H9 (cell line): ENCODE measurements around the gene MAGEA11. TPM values are rescaled to one million over a fixed set of nuclear protein-coding genes. Genes with fewer than 3 reads are reported as not detected.

ENCODE experiments used
- DNase-seq: peaks from one replicate; pipeline ENCODE4 v3.0.0-alpha.2; 2017
- H2AFZ ChIP-seq: one replicate; pipeline ENCODE4 v1.6.1; 2013; ENCODE audit warnings: mild to moderate bottlenecking, low read length, control low read depth, moderate library complexity
- H2AK5ac ChIP-seq: 2 replicates; pipeline ENCODE4 v1.6.1; 2013; ENCODE audit warnings: low read length, control low read depth, mixed read lengths; ENCODE audit not compliant: insufficient read length
- H2BK120ac ChIP-seq: one replicate; pipeline ENCODE4 v1.6.1; 2013; ENCODE audit warnings: low read depth, mild to moderate bottlenecking, low read length, control low read depth, inconsistent platforms; ENCODE audit not compliant: poor library complexity, severe bottlenecking
- H2BK12ac ChIP-seq: 2 replicates; pipeline ENCODE4 v1.6.1; 2013; ENCODE audit warnings: low read length, control low read depth, mixed read lengths, low read depth; ENCODE audit not compliant: insufficient read length
- H2BK15ac ChIP-seq: 2 replicates; pipeline ENCODE4 v1.6.1; 2013; ENCODE audit warnings: low read depth, low read length, control low read depth
- H2BK20ac ChIP-seq: one replicate; pipeline ENCODE4 v1.6.1; 2013; ENCODE audit warnings: low read depth, mild to moderate bottlenecking, low read length, control low read depth, inconsistent platforms; ENCODE audit not compliant: poor library complexity, severe bottlenecking
- H2BK5ac ChIP-seq: 2 replicates; pipeline ENCODE4 v1.6.1; 2013; ENCODE audit warnings: low read length, control low read depth, mixed read lengths; ENCODE audit not compliant: insufficient read length
- H3K14ac ChIP-seq: 2 replicates; pipeline ENCODE4 v1.6.1; 2013; ENCODE audit warnings: low read length, control low read depth; ENCODE audit not compliant: insufficient read depth
- H3K18ac ChIP-seq: 2 replicates; pipeline ENCODE4 v1.6.1; 2013; ENCODE audit warnings: low read depth, mild to moderate bottlenecking, mixed read lengths, low read length, control low read depth; ENCODE audit not compliant: insufficient read length
- H3K23ac ChIP-seq: 2 replicates; pipeline ENCODE4 v1.6.1; 2013; ENCODE audit warnings: low read length, control low read depth, mixed read lengths, low read depth; ENCODE audit not compliant: insufficient read length
- H3K23me2 ChIP-seq: 2 replicates; pipeline ENCODE4 v1.6.1; 2013; ENCODE audit warnings: low read depth, mild to moderate bottlenecking, mixed read lengths, low read length, control low read depth; ENCODE audit not compliant: insufficient read length, poor library complexity, severe bottlenecking
- H3K27ac ChIP-seq: 2 replicates; pipeline ENCODE4 v1.5.1; 2013; ENCODE audit warnings: low read length, control low read depth, mixed read lengths, low read depth; ENCODE audit not compliant: insufficient read length
- H3K27me3 ChIP-seq: 2 replicates; pipeline ENCODE4 v1.6.1; 2013; ENCODE audit warnings: low read length, control low read depth, inconsistent platforms; ENCODE audit not compliant: insufficient read depth
- H3K4ac ChIP-seq: 2 replicates; pipeline ENCODE4 v1.6.1; 2013; ENCODE audit warnings: low read depth, mild to moderate bottlenecking, control low read depth, inconsistent platforms, low read length, moderate library complexity
- H3K4me1 ChIP-seq: 2 replicates; pipeline ENCODE4 v1.6.1; 2013; ENCODE audit warnings: low read length, control low read depth, inconsistent platforms; ENCODE audit not compliant: insufficient read depth
- H3K4me2 ChIP-seq: 2 replicates; pipeline ENCODE4 v1.6.1; 2013; ENCODE audit warnings: low read length, control low read depth, mixed read lengths; ENCODE audit not compliant: insufficient read length, insufficient read depth
- H3K56ac ChIP-seq: 2 replicates; pipeline ENCODE4 v1.6.1; 2013; ENCODE audit warnings: low read depth, mild to moderate bottlenecking, mixed read lengths, low read length, control low read depth; ENCODE audit not compliant: insufficient read length
- H3K79me1 ChIP-seq: 2 replicates; pipeline ENCODE4 v1.6.1; 2013; ENCODE audit warnings: low read depth, mild to moderate bottlenecking, moderate library complexity, low read length, control low read depth, inconsistent platforms; ENCODE audit not compliant: insufficient read depth, poor library complexity, severe bottlenecking
- H3K79me2 ChIP-seq: 2 replicates; pipeline ENCODE4 v1.6.1; 2013; ENCODE audit warnings: low read length, control low read depth, inconsistent platforms; ENCODE audit not compliant: insufficient read depth
- H3K9ac ChIP-seq: 2 replicates; pipeline ENCODE4 v1.6.1; 2013; ENCODE audit warnings: low read length, control low read depth, mixed read lengths; ENCODE audit not compliant: insufficient read length; ENCODE audit errors: extremely low read depth
- H3K9me3 ChIP-seq: one replicate; pipeline ENCODE4 v1.6.1; 2013; ENCODE audit warnings: low read depth, low read length, inconsistent platforms; ENCODE audit not compliant: control insufficient read depth
- H3T11ph ChIP-seq: one replicate; pipeline ENCODE4 v1.6.1; 2013; ENCODE audit warnings: mild to moderate bottlenecking, low read length, control low read depth, inconsistent platforms
- H4K20me1 ChIP-seq: one replicate; pipeline ENCODE4 v1.6.1; 2013; ENCODE audit not compliant: control insufficient read depth, insufficient read length, insufficient read depth
- H4K5ac ChIP-seq: 2 replicates; pipeline ENCODE4 v1.6.1; 2013; ENCODE audit warnings: low read depth, mild to moderate bottlenecking, mixed read lengths, low read length, control low read depth; ENCODE audit not compliant: insufficient read length
- H4K8ac ChIP-seq: replicated peaks from 2 replicates; pipeline ENCODE4 v1.6.1; 2013; ENCODE audit warnings: low read length, control low read depth, mixed read lengths, low read depth; ENCODE audit not compliant: insufficient read length
- H4K91ac ChIP-seq: 2 replicates; pipeline ENCODE4 v1.6.1; 2013; ENCODE audit warnings: low read depth, mild to moderate bottlenecking, moderate library complexity, mixed read lengths, low read length, control low read depth; ENCODE audit not compliant: insufficient read length
- H3K27ac Mint-ChIP-seq, 3 experiments: 2 replicates in 2 of 3; 3 replicates in 1 of 3; pipeline ENCODE4 v1.8.0; 2020 to 2021; ENCODE audit warnings: mixed read lengths in 3 of 3, mild to moderate bottlenecking in 1 of 3, moderate library complexity in 1 of 3
- H3K27me3 Mint-ChIP-seq: 2 replicates; pipeline ENCODE4 v1.8.0; 2021; ENCODE audit warnings: low read depth, mild to moderate bottlenecking, moderate library complexity, mixed read lengths
- H3K36me3 Mint-ChIP-seq, 3 experiments: 2 replicates in 2 of 3; 3 replicates in 1 of 3; pipeline ENCODE4 v1.8.0; 2020 to 2021; ENCODE audit warnings: low read depth in 3 of 3, mixed read lengths in 3 of 3; ENCODE audit not compliant: insufficient read depth in 1 of 3
- H3K4me1 Mint-ChIP-seq, 2 experiments: 2 replicates each; pipeline ENCODE4 v1.8.0; 2020; ENCODE audit warnings: mixed read lengths in 2 of 2
- H3K4me3 Mint-ChIP-seq, 2 experiments: 2 replicates in 1 of 2; 3 replicates in 1 of 2; pipeline ENCODE4 v1.8.0; 2020 to 2021; ENCODE audit warnings: mild to moderate bottlenecking in 2 of 2, mixed read lengths in 2 of 2, moderate library complexity in 1 of 2
- H3K9me3 Mint-ChIP-seq, 2 experiments: 2 replicates in 1 of 2; 3 replicates in 1 of 2; pipeline ENCODE4 v1.8.0; 2020; ENCODE audit warnings: mild to moderate bottlenecking in 2 of 2, mixed read lengths in 2 of 2, moderate library complexity in 1 of 2
- WGBS: extraction: QIAGEN DNeasy Blood & Tissue Kit; methylation state at CpG from one replicate; pipeline ENCODE4 v1.1.7; 2013; ENCODE audit warnings: missing lambda C conversion rate, low lambda C conversion rate, mixed read lengths; ENCODE audit not compliant: insufficient read length; ENCODE audit errors: extremely low coverage; 5-methylcytosine and 5-hydroxymethylcytosine counted together
- total RNA-seq: library from RNA; stranded (reverse); gene quantifications from 2 replicates; pipeline ENCODE4 v1.2.1, GENCODE V29; 2021
- TF ChIP-seq, protein P1 (sequence below): fragments of 200-600 bp; sonication (generic); conservative IDR thresholded peaks from 3 replicates; pipeline ENCODE4 v1.8.0; 2021; ENCODE audit warnings: antibody characterized with exemption, mild to moderate bottlenecking

MAGEA11 gene
- total RNA-seq, 1 experiment from 2014 or later: not detected

DNA sequence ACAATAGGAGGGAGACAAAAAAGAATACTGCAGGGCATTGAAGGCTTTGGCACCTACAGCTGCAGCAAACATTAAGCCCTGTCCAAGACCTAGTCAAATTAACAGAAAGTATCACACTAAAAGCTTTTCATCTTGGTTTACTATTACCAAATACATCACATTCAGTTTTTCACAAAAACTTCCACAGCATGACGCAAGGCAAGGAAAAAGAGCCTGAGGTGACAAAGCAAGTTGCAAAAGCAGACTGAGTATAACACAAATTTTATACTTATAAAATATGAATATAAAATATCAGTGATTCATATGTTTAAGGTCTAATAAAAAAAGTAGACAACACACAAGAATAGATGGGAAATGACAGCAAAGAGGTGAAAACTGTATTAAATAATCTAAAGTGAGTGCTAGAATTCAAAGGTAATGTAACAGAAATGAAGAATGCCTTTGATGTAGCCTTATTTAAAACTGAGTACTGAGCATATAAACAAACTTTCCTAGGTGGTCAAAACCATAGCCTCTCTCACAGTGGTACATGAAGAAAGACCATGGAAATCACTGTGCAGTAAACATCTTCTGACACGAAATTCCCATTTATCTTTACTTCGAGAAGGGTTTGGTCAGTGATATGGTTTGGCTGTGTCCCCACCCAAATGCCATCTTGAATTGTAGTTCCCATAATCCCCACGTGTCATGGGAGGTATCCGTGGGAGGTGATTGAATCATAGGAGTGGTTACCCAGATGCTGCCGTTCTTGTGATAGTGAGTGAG, 27.7 kb upstream of the MAGEA11 start:
- Histone ChIP-seq H3K23me2 (no peaks in the 10 kb centered on the region), H2BK120ac (no peak overlapping the region), H4K5ac (no peak overlapping the region), H3T11ph (no peak overlapping the region), H3K9ac (no peak overlapping the region), H3K79me2 (no peaks in the 10 kb centered on the region), H2BK20ac (no peak overlapping the region), H3K4me1 (peaks cover 6% of the 10 kb centered on the region; the same call in 1 of the 2 replicates), H4K8ac (no peak overlapping the region), H3K4ac (no peak overlapping the region), H3K56ac (no peak overlapping the region), H3K9me3 (peaks cover 23% of the 10 kb centered on the region), H3K14ac (no peak overlapping the region), H4K20me1 (no peaks in the 10 kb centered on the region), H3K4me2 (no peak overlapping the region), H3K27me3 (no peaks in the 10 kb centered on the region), H3K79me1 (no peaks in the 10 kb centered on the region), H4K91ac (no peak overlapping the region), H2BK15ac (no peak overlapping the region), H3K27ac (no peak overlapping the region), H2BK5ac (no peak overlapping the region), H3K23ac (no peak overlapping the region), H2AK5ac (no peak overlapping the region), H2AFZ (no peak overlapping the region), H3K18ac (no peak overlapping the region), H2BK12ac (no peak overlapping the region)
- H3K27me3 Mint-ChIP-seq: peaks cover 2% of the 10 kb centered on the region; the same call in 1 of the 2 replicates
- peaks cover 60% of the 10 kb centered on the region in 2 experiments for H3K9me3 Mint-ChIP-seq
- no peak overlapping the region; a peak in 1 of 7 replicates for H3K27ac Mint-ChIP-seq
- no peak for DNase-seq
- TF ChIP-seq, protein P1, sequence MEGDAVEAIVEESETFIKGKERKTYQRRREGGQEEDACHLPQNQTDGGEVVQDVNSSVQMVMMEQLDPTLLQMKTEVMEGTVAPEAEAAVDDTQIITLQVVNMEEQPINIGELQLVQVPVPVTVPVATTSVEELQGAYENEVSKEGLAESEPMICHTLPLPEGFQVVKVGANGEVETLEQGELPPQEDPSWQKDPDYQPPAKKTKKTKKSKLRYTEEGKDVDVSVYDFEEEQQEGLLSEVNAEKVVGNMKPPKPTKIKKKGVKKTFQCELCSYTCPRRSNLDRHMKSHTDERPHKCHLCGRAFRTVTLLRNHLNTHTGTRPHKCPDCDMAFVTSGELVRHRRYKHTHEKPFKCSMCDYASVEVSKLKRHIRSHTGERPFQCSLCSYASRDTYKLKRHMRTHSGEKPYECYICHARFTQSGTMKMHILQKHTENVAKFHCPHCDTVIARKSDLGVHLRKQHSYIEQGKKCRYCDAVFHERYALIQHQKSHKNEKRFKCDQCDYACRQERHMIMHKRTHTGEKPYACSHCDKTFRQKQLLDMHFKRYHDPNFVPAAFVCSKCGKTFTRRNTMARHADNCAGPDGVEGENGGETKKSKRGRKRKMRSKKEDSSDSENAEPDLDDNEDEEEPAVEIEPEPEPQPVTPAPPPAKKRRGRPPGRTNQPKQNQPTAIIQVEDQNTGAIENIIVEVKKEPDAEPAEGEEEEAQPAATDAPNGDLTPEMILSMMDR: no peak
- peaks cover 26 to 31% of the 10 kb centered on the region in 2 experiments for H3K4me1 Mint-ChIP-seq
- no CpG with 5 or more reads among the region's 6 CpGs for WGBS
- no peak overlapping the region for H3K4me3 Mint-ChIP-seq
- peaks cover 0 to 12% (median 4%) of the 10 kb centered on the region in 3 experiments; a peak in 5 of 7 replicates for H3K36me3 Mint-ChIP-seq
